Vagina (tissue), 2 donors: ENCODE data around the gene DGCR2.

ENCODE experiments used
- CTCF ChIP-seq, 3 experiments: fragments of 450-650 bp in 2 of 3; fragments of 200-600 bp in 1 of 3; sonication (generic) in 1 of 3; IDR thresholded peaks; one replicate each; pipeline ENCODE4 v1.5.1; 2017 to 2019; ENCODE audit warnings: antibody characterized with exemption in 3 of 3, mild to moderate bottlenecking in 2 of 3, moderate library complexity in 2 of 3
- POLR2A ChIP-seq, 2 donors: fragments of 450-650 bp; IDR thresholded peaks; one replicate each; pipeline ENCODE4 v1.6.1; 2017; ENCODE audit warnings: antibody characterized with exemption in 2 of 2, mild to moderate bottlenecking in 2 of 2, moderate library complexity in 2 of 2
- POLR2AphosphoS5 ChIP-seq, 2 donors: sonication (generic); formaldehyde crosslinking; IDR thresholded peaks; one replicate each; pipeline ENCODE4 v1.9.0; 2017; ENCODE audit warnings: antibody characterized with exemption in 2 of 2, mild to moderate bottlenecking in 2 of 2, low read depth in 1 of 2; ENCODE audit not compliant: insufficient read depth in 1 of 2

DNA sequence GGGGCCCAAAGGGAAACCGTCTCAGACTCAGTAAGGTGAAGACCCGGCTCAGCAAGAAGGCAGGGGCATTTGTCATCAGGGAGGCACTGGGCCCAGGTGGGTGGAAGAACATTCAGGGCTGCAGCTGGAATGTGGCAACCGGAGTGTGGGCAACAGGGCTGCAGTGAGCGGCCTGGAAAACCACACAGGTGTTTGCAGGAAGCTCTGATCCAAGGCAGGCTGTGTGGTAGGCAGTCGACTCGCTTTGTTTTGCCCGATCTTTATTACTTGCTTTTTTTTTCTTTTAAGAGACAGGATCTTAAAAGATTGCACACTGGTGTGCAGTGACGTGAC lies 82.8 kb downstream of the DGCR2 start:
- TF ChIP-seq CTCF (IDR thresholded peaks at IDR 0.05): no peak
- TF ChIP-seq POLR2AphosphoS5 (IDR thresholded peaks at IDR 0.05; ENCODE audit: insufficient read depth in 1 of 2, low read depth in 1 of 2): no peak
- TF ChIP-seq POLR2A (IDR thresholded peaks at IDR 0.05): no peak
